BLaER1 treated with 17β-estradiol and CSF1 and Interleukin-3, amounts not matched to agents 10 nM and 100 nM (cell line): ENCODE results near the gene ATP5PD.
A peak's percentile ranks its signal among the peaks of the same experiment; 100 is the strongest.
"Not testable (repeated sequence)": the region's sequence is repeated elsewhere in the genome, so short reads cannot be mapped to it uniquely, and the experiment has no call there.

ENCODE experiments used
- H3K27ac ChIP-seq, 11 experiments: shearing (Covaris generic); formaldehyde crosslinking; 2 replicates each; pipeline ENCODE4 v1.8.1; 2022
- H3K27me3 ChIP-seq, 11 experiments: shearing (Covaris generic); formaldehyde crosslinking; 2 replicates each; pipeline ENCODE4 v1.8.1; 2022
- H3K36me3 ChIP-seq, 11 experiments: shearing (Covaris generic); formaldehyde crosslinking; 2 replicates each; pipeline ENCODE4 v1.8.1; 2022
- H3K4me1 ChIP-seq, 10 experiments: shearing (Covaris generic); formaldehyde crosslinking; 2 replicates each; pipeline ENCODE4 v1.8.1; 2022
- H3K4me2 ChIP-seq, 11 experiments: shearing (Covaris generic); formaldehyde crosslinking; 2 replicates each; pipeline ENCODE4 v1.8.1; 2022
- H3K4me3 ChIP-seq, 10 experiments: shearing (Covaris generic); formaldehyde crosslinking; 2 replicates each; pipeline ENCODE4 v1.8.1; 2022
- H3K9ac ChIP-seq, 11 experiments: shearing (Covaris generic); formaldehyde crosslinking; 2 replicates each; pipeline ENCODE4 v1.8.1; 2022
- H3K9me3 ChIP-seq, 11 experiments: shearing (Covaris generic); formaldehyde crosslinking; replicated peaks in 1 of 11; 2 replicates each; pipeline ENCODE4 v1.8.1; 2022
- H4K20me1 ChIP-seq, 11 experiments: shearing (Covaris generic); formaldehyde crosslinking; 2 replicates each; pipeline ENCODE4 v1.8.1; 2022
- Cebpa-rat ChIP-seq, 11 experiments: shearing (Covaris generic); IDR thresholded peaks; 2 replicates each; pipeline ENCODE4 v1.8.1; 2022

The ATP5PD gene

GRCh38 chr17:75051941-75052340, 5.2 kb upstream of the ATP5PD start:
- Histone ChIP-seq H4K20me1 (no peaks in the 10 kb centered on the region), H3K4me1 (peaks cover 11 to 23% (median 18%) of the 10 kb centered on the region in 10 experiments), H3K9me3 (no peaks in the 10 kb centered on the region), H3K9ac (no peak overlapping the region), H3K27me3 (no peaks in the 10 kb centered on the region), H3K36me3 (peaks cover 65 to 80% (median 73%) of the 10 kb centered on the region in 11 experiments), H3K27ac (no peak overlapping the region), H3K4me2 (no peak overlapping the region), H3K4me3 (no peak overlapping the region)
- TF ChIP-seq Cebpa-rat (IDR thresholded peaks at IDR 0.05): no peak

- H3K36me3 ChIP-seq: peaks cover 44 to 59% (median 53%) of the 10 kb centered on the region in 11 experiments
- no peak for TF ChIP-seq Cebpa-rat (IDR thresholded peaks at IDR 0.05)
These were observed 2.9 kb upstream of the ATP5PD start for GRCh38 chr17:75049706-75050105.

GRCh38 chr17:75049057-75049456, 2.3 kb upstream of the ATP5PD start:
- Histone ChIP-seq H3K4me2 (peak overlapping the region; percentile 12 to 99 (median 96); a peak in 19 of 22 replicates), H3K27me3 (no peaks in the 10 kb centered on the region), H3K9me3 (no peaks in the 10 kb centered on the region), H3K9ac (peak overlapping the region in 7 of 11 experiments; percentile 8 to 94 (median 92); a peak in 7 of 22 replicates), H4K20me1 (peaks cover 0 to 5% (median 0%) of the 10 kb centered on the region in 11 experiments; a peak in 3 of 22 replicates), H3K27ac (no peak overlapping the region), H3K4me1 (peaks cover 18 to 38% (median 27%) of the 10 kb centered on the region in 10 experiments), H3K36me3 (peaks cover 39 to 52% (median 46%) of the 10 kb centered on the region in 11 experiments), H3K4me3 (no peak overlapping the region)
- no peak for TF ChIP-seq Cebpa-rat (IDR thresholded peaks at IDR 0.05)

More at GRCh38 chr17:75049706-75050105, 2.9 kb upstream of the ATP5PD start:
- Histone ChIP-seq H3K4me3 (no peak overlapping the region), H3K27ac (no peak overlapping the region), H3K4me2 (peak overlapping the region in 1 of 11 experiments; percentile 3; a peak in 1 of 22 replicates), H3K4me1 (peaks cover 18 to 38% (median 27%) of the 10 kb centered on the region in 10 experiments), H4K20me1 (peaks cover 0 to 5% (median 0%) of the 10 kb centered on the region in 11 experiments; a peak in 3 of 22 replicates), H3K27me3 (no peaks in the 10 kb centered on the region), H3K9ac (peak overlapping the region in 3 of 11 experiments; percentile 14 to 93 (median 92); a peak in 1 of 22 replicates), H3K9me3 (no peaks in the 10 kb centered on the region)

- no peaks in the 10 kb centered on the region for H3K27me3 ChIP-seq
- H4K20me1 ChIP-seq: peaks cover 0 to 6% (median under 1%) of the 10 kb centered on the region in 11 experiments; a peak in 6 of 22 replicates
- no peaks in the 10 kb centered on the region for H3K9me3 ChIP-seq
- no peak for TF ChIP-seq Cebpa-rat (IDR thresholded peaks at IDR 0.05)
- peak overlapping the region; percentile 84 to 99 (median 92); a peak in 19 of 20 replicates for H3K4me3 ChIP-seq
- H3K36me3 ChIP-seq: peaks cover 32 to 45% (median 39%) of the 10 kb centered on the region in 11 experiments
- peaks cover 18 to 38% (median 27%) of the 10 kb centered on the region in 10 experiments for H3K4me1 ChIP-seq
- peak overlapping the region; percentile 90 to 99 (median 96) for H3K4me2 ChIP-seq
- peak overlapping the region in 7 of 11 experiments; percentile 32 to 89 (median 84); a peak in 10 of 22 replicates for H3K27ac ChIP-seq
- H3K9ac ChIP-seq: peak overlapping the region in 10 of 11 experiments; percentile 83 to 94 (median 91); a peak in 21 of 22 replicates
These were observed 1.6 kb upstream of the ATP5PD start for GRCh38 chr17:75048249-75048878.

GRCh38 chr17:75047398-75048098, 779 bp upstream of the ATP5PD start:
- Histone ChIP-seq H3K4me3 (peak overlapping the region; percentile 84 to 99 (median 92)), H3K27me3 (no peaks in the 10 kb centered on the region), H3K4me2 (peak overlapping the region; percentile 90 to 99 (median 96)), H3K4me1 (peaks cover 18 to 38% (median 27%) of the 10 kb centered on the region in 10 experiments), H4K20me1 (peaks cover 0 to 14% (median 5%) of the 10 kb centered on the region in 11 experiments; a peak in 11 of 22 replicates), H3K27ac (peak overlapping the region; percentile 72 to 89 (median 84)), H3K9ac (peak overlapping the region; percentile 83 to 94 (median 91)), H3K9me3 (no peaks in the 10 kb centered on the region), H3K36me3 (peaks cover 25 to 42% (median 32%) of the 10 kb centered on the region in 11 experiments)
- no peak for TF ChIP-seq Cebpa-rat (IDR thresholded peaks at IDR 0.05)

- peak overlapping the region; percentile 78 to 95 (median 93) for H3K4me2 ChIP-seq
- H3K9ac ChIP-seq: peak overlapping the region; percentile 83 to 94 (median 91)
- TF ChIP-seq Cebpa-rat (IDR thresholded peaks at IDR 0.05): 0 out of 22 replicates have a peak, but pooled peaks of 1 of the 11 experiments have one; percentile 61
- peaks cover 27 to 41% (median 33%) of the 10 kb centered on the region in 11 experiments for H3K36me3 ChIP-seq
- peaks cover 18 to 38% (median 29%) of the 10 kb centered on the region in 10 experiments for H3K4me1 ChIP-seq
- peak overlapping the region; percentile 84 to 99 (median 92) for H3K4me3 ChIP-seq
- peak overlapping the region; percentile 72 to 89 (median 84); a peak in 21 of 22 replicates for H3K27ac ChIP-seq
- peaks cover 0 to 17% (median 7%) of the 10 kb centered on the region in 11 experiments; a peak in 12 of 22 replicates for H4K20me1 ChIP-seq
- not testable (repeated sequence) for H3K9me3 ChIP-seq, H3K27me3 ChIP-seq
These were observed 793 bp downstream of the ATP5PD start for GRCh38 chr17:75045946-75046406.

GRCh38 chr17:75044716-75045115, 2.1 kb downstream of the ATP5PD start:
- H3K9me3 ChIP-seq: no peaks in the 10 kb centered on the region
- H3K36me3 ChIP-seq: peaks cover 30 to 41% (median 34%) of the 10 kb centered on the region in 11 experiments
- no peak for TF ChIP-seq Cebpa-rat (IDR thresholded peaks at IDR 0.05)
- peak overlapping the region in 1 of 11 experiments; percentile 27; a peak in 1 of 22 replicates for H3K9ac ChIP-seq
- no peak overlapping the region for H3K4me2 ChIP-seq
- H3K27ac ChIP-seq: no peak overlapping the region
- peaks cover 0 to 17% (median 7%) of the 10 kb centered on the region in 11 experiments; a peak in 12 of 22 replicates for H4K20me1 ChIP-seq
- H3K4me3 ChIP-seq: no peak overlapping the region
- H3K4me1 ChIP-seq: peaks cover 18 to 36% (median 29%) of the 10 kb centered on the region in 10 experiments
- no peaks in the 10 kb centered on the region for H3K27me3 ChIP-seq

GRCh38 chr17:75043789-75044188, 3.0 kb downstream of the ATP5PD start:
- not testable (repeated sequence) for H3K27me3 ChIP-seq, H3K4me3 ChIP-seq, H3K9me3 ChIP-seq, H3K9ac ChIP-seq, H3K4me2 ChIP-seq, H3K27ac ChIP-seq
- Histone ChIP-seq H3K4me1 (peaks cover 18 to 28% (median 23%) of the 10 kb centered on the region in 10 experiments), H4K20me1 (peaks cover 0 to 17% (median 7%) of the 10 kb centered on the region in 11 experiments; a peak in 12 of 22 replicates), H3K36me3 (peaks cover 34 to 43% (median 40%) of the 10 kb centered on the region in 11 experiments)
